ENCODE results near the gene AGBL1. TPM values are rescaled to one million over a fixed set of nuclear protein-coding genes. Genes with fewer than 3 reads are reported as not detected.
A peak's percentile ranks its signal among the peaks of the same experiment; 100 is the strongest.

AGBL1 gene
- total RNA-seq, 1 experiment from 2014 or later, result not detected

GRCh38 chr15:86849136-86849535 lies 769.5 kb downstream of the AGBL1 start:
- Histone ChIP-seq H3T11ph (ENCODE audit: low read length) (no peak overlapping the region), H3K79me2 (ENCODE audit: insufficient read depth, low read length) (no peaks in the 10 kb centered on the region), H3K56ac (ENCODE audit: insufficient read length, low read depth, low read length) (no peak overlapping the region), H2BK5ac (ENCODE audit: insufficient read length, low read length) (no peak overlapping the region), H3K27ac (ENCODE audit: insufficient read length, low read depth, low read length) (no peak overlapping the region), H2BK12ac (ENCODE audit: insufficient read length, low read depth, low read length) (no peak overlapping the region), H3K4me2 (ENCODE audit: insufficient read depth, insufficient read length, low read length) (no peak overlapping the region), H3K14ac (ENCODE audit: insufficient read depth, low read length) (no peak overlapping the region), H3K4ac (ENCODE audit: low read depth, low read length) (no peak overlapping the region), H3K18ac (ENCODE audit: insufficient read length, low read depth, low read length) (no peak overlapping the region), H3K23ac (ENCODE audit: insufficient read length, low read depth, low read length) (no peak overlapping the region), H2AK5ac (ENCODE audit: insufficient read length, low read length) (no peak overlapping the region), H4K20me1 (ENCODE audit: control insufficient read depth, insufficient read depth, insufficient read length) (no peaks in the 10 kb centered on the region), H2BK20ac (ENCODE audit: low read depth, low read length, poor library complexity, severe bottlenecking) (no peak overlapping the region), H3K9ac (ENCODE audit: extremely low read depth, insufficient read length, low read length) (no peak overlapping the region), H3K27me3 (ENCODE audit: insufficient read depth, low read length) (no peaks in the 10 kb centered on the region), H4K91ac (ENCODE audit: insufficient read length, low read depth, low read length) (no peak overlapping the region), H4K8ac (replicated peaks; ENCODE audit: insufficient read length, low read depth, low read length) (no peak overlapping the region), H2BK15ac (ENCODE audit: low read depth, low read length) (no peak overlapping the region), H3K79me1 (ENCODE audit: insufficient read depth, low read depth, low read length, poor library complexity, severe bottlenecking) (no peaks in the 10 kb centered on the region), H2AFZ (ENCODE audit: low read length) (no peak overlapping the region), H3K4me1 (ENCODE audit: insufficient read depth, low read length) (no peaks in the 10 kb centered on the region), H3K23me2 (ENCODE audit: insufficient read length, low read depth, low read length, poor library complexity, severe bottlenecking) (no peaks in the 10 kb centered on the region), H2BK120ac (ENCODE audit: low read depth, low read length, poor library complexity, severe bottlenecking) (no peak overlapping the region), H3K9me3 (ENCODE audit: control insufficient read depth, low read depth, low read length) (no peaks in the 10 kb centered on the region), H4K5ac (ENCODE audit: insufficient read length, low read depth, low read length) (no peak overlapping the region)
- Mint-ChIP-seq H3K4me3 (no peak overlapping the region), H3K27me3 (ENCODE audit: low read depth) (no peaks in the 10 kb centered on the region), H3K27ac (peak overlapping the region in 1 of 3 experiments; percentile 35; a peak in 1 of 7 replicates), H3K4me1 (no peaks in the 10 kb centered on the region), H3K9me3 (no peaks in the 10 kb centered on the region), H3K36me3 (ENCODE audit: insufficient read depth in 1 of 3, low read depth in 3 of 3) (no peaks in the 10 kb centered on the region)
- DNase-seq, result no peak
- WGBS (ENCODE audit: extremely low coverage, insufficient read length, low lambda C conversion rate), result no CpG with 5 or more reads among the region's 5 CpGs
- no peak for TF ChIP-seq CTCF (conservative IDR thresholded peaks at IDR 0.05)

Measured in H9 (cell line).